Spleen (tissue), 7 donors: ENCODE data around the gene SOWAHC.

ENCODE experiments used
- POLR2A ChIP-seq, 3 donors: fragments of 450-650 bp; IDR thresholded peaks; one replicate each; pipeline ENCODE4 v1.5.1; 2017; ENCODE audit warnings: antibody characterized with exemption in 3 of 3, mild to moderate bottlenecking in 1 of 3
- POLR2AphosphoS5 ChIP-seq, 3 donors: sonication (generic); formaldehyde crosslinking; IDR thresholded peaks; one replicate each; pipeline ENCODE4 v1.5.1; 2017; ENCODE audit warnings: antibody characterized with exemption in 3 of 3
- TF ChIP-seq, protein P1 (sequence below), 11 experiments: fragments of 200-600 bp in 7 of 11; fragments of 450-650 bp in 4 of 11; sonication (generic) in 4 of 11; IDR thresholded peaks in 8 of 11; conservative IDR thresholded peaks in 3 of 11; 1 replicate in 7 of 11; 2 replicates in 4 of 11; pipeline versions ENCODE4 v1.4.0 to v1.8.0; 2016 to 2021; ENCODE audit warnings: antibody characterized with exemption in 11 of 11, inconsistent platforms in 4 of 11, mild to moderate bottlenecking in 1 of 11
- donor health status: DM: no; HTN: no; CAD: no; lungs with moderate emphysema.
- donor health status: DM: no; HTN: no; CAD: no.
- donor health status: DM: no; HTN: no; CAD: no.

DNA sequence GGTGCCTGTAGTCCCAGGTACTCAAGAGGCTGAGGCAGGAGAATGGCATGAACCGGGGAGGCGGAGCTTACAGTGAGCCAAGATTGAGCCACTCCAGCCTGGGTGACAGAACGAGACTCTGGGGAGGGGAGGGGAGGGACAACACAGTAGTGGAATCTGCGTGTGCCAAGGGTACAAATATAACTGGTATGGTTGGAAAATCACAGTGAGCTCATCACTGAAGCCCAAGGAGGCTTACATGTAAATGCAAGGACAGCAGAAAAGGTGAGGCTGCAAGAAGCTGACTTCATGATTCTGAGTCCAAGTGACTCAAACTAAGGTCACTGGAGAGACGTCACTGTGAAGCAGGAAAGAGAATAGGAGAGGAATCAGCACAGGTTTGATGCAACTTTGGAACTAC lies 9.6 kb upstream of the SOWAHC start:
- TF ChIP-seq, protein P1, sequence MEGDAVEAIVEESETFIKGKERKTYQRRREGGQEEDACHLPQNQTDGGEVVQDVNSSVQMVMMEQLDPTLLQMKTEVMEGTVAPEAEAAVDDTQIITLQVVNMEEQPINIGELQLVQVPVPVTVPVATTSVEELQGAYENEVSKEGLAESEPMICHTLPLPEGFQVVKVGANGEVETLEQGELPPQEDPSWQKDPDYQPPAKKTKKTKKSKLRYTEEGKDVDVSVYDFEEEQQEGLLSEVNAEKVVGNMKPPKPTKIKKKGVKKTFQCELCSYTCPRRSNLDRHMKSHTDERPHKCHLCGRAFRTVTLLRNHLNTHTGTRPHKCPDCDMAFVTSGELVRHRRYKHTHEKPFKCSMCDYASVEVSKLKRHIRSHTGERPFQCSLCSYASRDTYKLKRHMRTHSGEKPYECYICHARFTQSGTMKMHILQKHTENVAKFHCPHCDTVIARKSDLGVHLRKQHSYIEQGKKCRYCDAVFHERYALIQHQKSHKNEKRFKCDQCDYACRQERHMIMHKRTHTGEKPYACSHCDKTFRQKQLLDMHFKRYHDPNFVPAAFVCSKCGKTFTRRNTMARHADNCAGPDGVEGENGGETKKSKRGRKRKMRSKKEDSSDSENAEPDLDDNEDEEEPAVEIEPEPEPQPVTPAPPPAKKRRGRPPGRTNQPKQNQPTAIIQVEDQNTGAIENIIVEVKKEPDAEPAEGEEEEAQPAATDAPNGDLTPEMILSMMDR (IDR thresholded peaks at IDR 0.05 in 8 of 11, conservative IDR thresholded peaks at IDR 0.05 in 3 of 11) = no peak
- no peak for TF ChIP-seq POLR2A (IDR thresholded peaks at IDR 0.05)
- TF ChIP-seq POLR2AphosphoS5 (IDR thresholded peaks at IDR 0.05) = no peak
